HG03571 (cell line): Measurements from ENCODE around the gene RBBP9.
"Not testable (repeated sequence)": the region's sequence is repeated elsewhere in the genome, so short reads cannot be mapped to it uniquely, and the experiment has no call there.

Experiments
- ATAC-seq: cut with Tn5 transposase; IDR thresholded peaks from one replicate; pipeline ENCODE4 v1.9.1; 2021; ENCODE audit not compliant: unreplicated experiment

Gene RBBP9

GRCh38 chr20:18506744-18507143 lies 9.7 kb upstream of the RBBP9 start:
- ATAC-seq = no peak

GRCh38 chr20:18504479-18505060 lies 7.5 kb upstream of the RBBP9 start:
- ATAC-seq = no peak

- not testable (repeated sequence) for ATAC-seq
Measured at GRCh38 chr20:18501672-18502071, 4.6 kb upstream of the RBBP9 start.

DNA sequence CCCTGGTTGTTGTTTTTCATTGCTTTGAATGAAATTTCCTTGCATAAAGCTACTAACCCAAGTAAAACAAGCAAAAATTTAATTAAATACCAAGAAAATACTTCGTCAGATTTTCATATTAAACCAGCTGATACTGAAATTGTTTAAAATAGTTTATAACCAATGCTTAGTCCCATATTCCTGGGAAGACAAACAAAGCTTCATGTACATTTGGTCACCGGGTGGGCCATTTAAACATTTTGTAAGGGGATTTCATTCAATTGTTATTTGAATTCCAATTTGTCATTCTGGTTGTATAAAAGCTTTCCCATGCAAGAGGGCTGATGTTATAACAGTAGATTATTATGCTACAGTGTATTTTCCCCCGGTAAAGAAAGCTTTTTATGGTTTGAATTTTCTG lies 578 bp upstream of the RBBP9 start:
- no peak for ATAC-seq

DNA sequence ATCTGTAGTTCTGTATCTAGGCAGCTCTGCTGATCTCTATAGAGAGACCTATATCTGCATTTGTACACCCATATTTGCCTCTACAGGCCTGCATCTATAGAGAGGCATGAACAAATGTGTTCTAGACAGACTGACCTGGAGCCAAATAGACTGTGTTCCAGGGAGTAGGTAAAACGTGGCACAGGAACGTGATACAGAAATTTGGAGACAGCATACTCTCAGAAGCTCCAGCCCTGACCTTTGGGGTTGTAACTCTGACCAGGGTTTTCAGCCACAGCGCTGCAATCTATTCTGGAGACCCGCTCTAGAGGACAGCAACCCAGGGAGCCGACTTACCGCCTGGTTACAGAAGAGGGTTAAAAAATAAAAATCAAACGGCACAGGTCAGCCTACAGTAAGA lies 983 bp downstream of the RBBP9 start:
- ATAC-seq = no peak

GRCh38 chr20:18488301-18488700 lies 8.7 kb downstream of the RBBP9 start:
- ATAC-seq = no peak

DNA sequence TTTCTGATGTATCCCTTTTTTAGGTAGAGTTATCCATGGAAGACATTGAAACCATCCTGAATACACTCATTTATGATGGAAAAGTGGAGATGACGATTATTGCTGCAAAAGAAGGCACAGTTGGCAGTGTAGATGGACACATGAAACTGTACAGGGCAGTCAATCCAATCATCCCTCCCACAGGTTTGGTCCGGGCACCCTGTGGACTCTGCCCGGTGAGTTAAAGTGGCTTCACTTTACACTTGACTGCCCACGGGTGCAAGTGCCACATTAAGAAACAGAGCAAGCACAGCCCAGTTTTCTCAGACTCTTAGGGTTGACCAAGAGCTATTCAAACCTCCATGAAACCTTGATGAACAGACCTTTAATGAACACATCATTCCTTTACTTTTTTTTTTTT lies 15.4 kb downstream of the RBBP9 start:
- ATAC-seq = no peak

DNA sequence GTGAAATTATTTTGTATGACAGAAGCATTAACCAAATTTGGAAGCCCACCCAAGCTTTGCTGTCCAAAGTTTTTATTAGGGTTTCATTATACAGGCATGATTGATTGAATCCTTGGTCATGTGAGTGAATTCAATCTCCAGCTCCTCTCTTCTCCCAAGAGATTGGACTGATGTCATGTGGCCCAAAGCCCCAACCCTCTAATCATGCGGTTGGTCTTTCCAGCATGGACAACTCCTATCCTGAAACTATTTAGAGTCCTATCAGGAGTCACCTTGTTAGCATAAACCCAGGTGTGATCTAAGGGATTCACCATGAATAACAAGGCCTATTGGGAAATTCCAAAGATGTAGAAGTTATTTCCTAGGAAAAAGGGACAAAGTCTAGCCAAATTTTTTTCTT lies 19.2 kb downstream of the RBBP9 start:
- ATAC-seq = no peak

DNA sequence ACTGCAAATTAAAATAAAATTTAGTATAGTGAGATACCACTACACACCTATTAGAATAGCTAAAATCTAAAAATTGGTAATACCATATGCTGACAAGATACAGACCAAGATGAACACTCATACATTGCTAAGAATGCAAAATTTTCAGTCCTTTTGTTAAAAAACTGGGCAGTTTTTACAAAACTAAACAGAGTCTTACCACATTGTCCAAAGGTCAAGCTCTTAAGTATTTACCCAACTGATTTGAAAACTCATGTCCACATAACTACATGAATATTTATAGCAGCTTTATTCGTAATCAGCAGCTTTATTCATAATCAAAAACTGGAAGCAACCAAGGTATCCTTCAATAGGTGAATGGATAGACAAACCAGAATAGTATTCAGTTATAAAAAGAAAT lies 19.8 kb downstream of the RBBP9 start:
- ATAC-seq = no peak

DNA sequence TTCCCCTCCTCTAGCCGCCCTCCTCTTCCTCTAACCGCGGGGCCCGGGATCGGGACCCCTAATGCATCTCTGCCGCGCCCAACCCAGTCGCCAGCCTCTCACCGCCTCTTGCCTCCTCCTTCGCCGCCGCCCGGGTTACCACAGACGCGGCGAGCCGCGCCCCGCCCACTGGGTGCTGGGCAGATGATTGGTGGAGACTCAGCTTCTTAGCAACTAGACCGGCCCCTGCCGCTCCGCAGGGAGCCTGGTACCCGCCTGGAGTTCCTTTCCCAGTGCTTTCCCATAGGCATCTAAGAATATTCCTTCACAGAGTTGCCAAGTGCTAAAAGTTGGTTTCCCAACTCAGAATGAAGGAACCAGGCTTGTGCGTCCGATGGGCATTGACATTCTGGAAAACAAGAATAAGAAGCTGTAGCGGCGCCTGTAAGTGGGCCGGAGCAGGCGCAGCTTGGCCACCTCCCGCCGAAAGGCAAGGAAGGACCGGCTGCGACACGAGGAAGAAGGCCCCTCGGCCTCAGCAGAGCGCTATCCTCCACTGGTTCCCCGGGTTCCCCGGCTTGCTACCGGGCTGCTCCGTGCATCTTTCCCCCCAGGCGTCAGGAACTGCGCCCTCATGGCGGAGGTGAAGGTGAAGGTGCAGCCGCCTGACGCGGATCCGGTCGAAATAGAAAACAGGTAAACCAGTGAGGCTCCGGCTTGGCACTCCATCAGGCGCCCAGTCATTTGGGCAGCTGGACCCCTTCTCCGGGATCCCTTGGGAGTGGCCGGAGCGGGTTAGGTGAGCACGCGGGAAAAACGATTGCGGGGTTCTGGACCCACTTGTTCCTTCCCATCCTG lies 29.9 kb downstream of the RBBP9 start, which contains the start of the genes DZANK1 and POLR3F:
DZANK1 (minus strand) TSS at position 137 of the 837 bp plus-strand sequence. CDS start 1,672 bp downstream, outside the sequence.
POLR3F (plus strand) TSS at position 497 of the 837 bp plus-strand sequence; CDS start at position 614, 117 bp downstream.
- ATAC-seq = peak; percentile 89

- ATAC-seq = peak; percentile 4
Measured at GRCh38 chr20:18466574-18466893, 30.5 kb downstream of the RBBP9 start.

DNA sequence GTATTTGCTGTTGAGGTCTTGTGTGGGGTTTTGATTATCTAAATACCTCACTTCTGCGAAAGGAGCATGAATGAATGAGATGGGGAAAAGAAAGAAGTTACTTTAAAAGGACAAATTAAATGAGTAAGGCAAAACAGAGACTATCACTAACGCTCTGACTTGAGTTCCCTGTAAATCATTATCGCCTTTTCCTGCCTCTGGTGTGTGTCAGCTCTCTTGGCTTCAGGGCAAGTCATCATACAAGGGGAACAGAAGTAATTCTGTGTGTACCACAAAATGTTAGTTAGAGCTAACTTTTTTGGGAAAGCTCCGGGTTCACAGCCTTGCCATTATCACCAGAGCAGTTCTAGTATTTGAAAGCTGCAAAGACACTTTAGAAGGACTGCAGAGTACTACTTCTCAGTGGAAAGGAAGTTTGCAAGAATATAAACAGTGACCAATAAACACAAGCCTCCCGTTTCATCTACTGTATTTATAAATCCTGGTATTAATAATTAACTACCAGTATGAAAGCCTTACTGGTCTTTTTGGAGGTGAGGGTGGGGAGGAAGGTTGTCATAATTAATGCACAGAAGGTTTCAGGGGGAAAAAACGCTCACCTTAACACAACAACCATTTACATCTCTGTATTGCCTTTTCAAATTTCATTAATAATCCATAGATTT lies 31.4 kb downstream of the RBBP9 start:
- peak; percentile 45 for ATAC-seq

DNA sequence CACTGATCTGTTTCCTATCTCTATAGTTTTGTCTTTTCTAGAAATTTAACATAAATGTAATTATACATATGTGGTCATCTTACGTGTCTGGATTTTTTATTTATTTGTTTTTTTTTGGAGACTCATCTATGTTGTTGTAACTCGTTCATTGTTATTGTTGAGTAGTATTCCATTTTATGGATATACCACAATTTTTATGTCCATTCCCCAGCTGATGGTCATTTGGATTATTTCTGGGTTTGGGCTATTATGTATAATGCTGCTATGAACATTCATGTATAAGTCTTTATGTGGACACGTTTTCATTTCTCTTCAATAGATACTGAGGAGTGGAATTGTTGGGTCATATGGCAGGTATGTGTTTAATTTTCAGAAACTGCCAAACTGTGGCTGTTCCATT lies 40.4 kb downstream of the RBBP9 start:
- ATAC-seq = no peak

DNA sequence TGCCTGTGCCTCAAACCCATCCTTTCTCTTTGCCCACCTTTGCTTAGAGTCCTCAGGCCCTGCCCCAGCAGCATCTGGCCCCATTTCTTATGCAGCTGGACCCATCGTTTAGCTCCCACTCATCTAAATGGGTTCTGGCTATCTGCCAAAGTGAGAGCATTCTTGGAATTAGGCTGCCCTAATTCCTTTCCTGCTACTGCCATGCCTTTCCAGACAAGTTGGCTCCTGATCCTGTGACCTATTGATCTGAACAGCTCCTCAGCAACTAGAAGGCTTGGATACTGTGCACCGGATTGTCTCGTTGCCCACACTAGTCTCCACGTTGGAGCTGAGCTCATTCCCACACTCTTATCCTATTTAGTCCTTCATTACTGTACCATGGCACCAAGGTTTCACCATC lies 53.1 kb downstream of the RBBP9 start:
- ATAC-seq = no peak

DNA sequence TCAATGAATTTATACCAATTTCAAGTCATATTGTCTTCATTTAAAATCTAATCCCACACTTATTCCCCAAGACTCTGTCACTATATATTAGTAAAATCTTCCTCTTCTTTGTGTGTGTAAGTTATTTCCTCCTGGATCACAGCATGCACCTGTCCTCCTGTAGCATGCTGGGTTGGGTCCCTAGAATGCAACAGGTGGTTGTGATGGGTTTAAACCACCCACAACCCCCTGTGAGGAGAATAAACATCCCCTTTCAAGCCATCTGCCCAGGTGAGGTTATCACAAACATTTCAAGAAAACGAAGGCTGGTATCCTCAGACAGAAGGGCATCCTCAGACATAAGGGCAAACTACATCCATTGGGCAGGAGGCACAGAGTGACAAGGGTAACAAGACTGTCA lies 56.6 kb downstream of the RBBP9 start:
- ATAC-seq = no peak

- no peak for ATAC-seq
Measured at GRCh38 chr20:18436847-18437246, 60.2 kb downstream of the RBBP9 start.
